GM18951 (cell line): ENCODE results near the gene NUP98.

Experiments
- POLR2A ChIP-seq: IDR thresholded peaks from 4 replicates; pipeline ENCODE4 v1.6.1; 2011; ENCODE audit warnings: mild to moderate bottlenecking; ENCODE audit not compliant: insufficient read length, insufficient read depth; ENCODE audit errors: extremely low read depth
- in situ Hi-C: fragments of 300-500 bp; cut with MboI; formaldehyde crosslinking; loops from one replicate; pipeline ENCODE4 v1.12.0; 2022; ENCODE audit warnings: low sequenced_read_pairs, mixed read lengths, inconsistent platforms; ENCODE audit not compliant: unreplicated experiment

The NUP98 gene

GRCh38 chr11:3833449-3833848, 36.1 kb upstream of the NUP98 start:
- TF ChIP-seq POLR2A: no peak
- in situ Hi-C loops: no loop called here

- in situ Hi-C loops: no loop called here
- TF ChIP-seq POLR2A: no peak
These were observed 35.5 kb upstream of the NUP98 start for GRCh38 chr11:3832816-3833215.

- no peak for TF ChIP-seq POLR2A
- in situ Hi-C loops: no loop called here
These were observed 34.3 kb upstream of the NUP98 start for GRCh38 chr11:3831378-3832239.

- TF ChIP-seq POLR2A: no peak
- in situ Hi-C loops: no loop called here
These were observed 33.4 kb upstream of the NUP98 start for GRCh38 chr11:3830730-3831129.

- no peak for TF ChIP-seq POLR2A
These were observed 32.7 kb upstream of the NUP98 start for GRCh38 chr11:3830088-3830487.

GRCh38 chr11:3827434-3828186, 30.3 kb upstream of the NUP98 start:
- in situ Hi-C loops: no loop called here
- TF ChIP-seq POLR2A: no peak

More at GRCh38 chr11:3830088-3830487, 32.7 kb upstream of the NUP98 start:
- in situ Hi-C loops: no loop called here

GRCh38 chr11:3826721-3827120, 29.4 kb upstream of the NUP98 start:
- in situ Hi-C loops: no loop called here
- no peak for TF ChIP-seq POLR2A

- TF ChIP-seq POLR2A: no peak
- in situ Hi-C loops: no loop called here
These were observed 28.3 kb upstream of the NUP98 start for GRCh38 chr11:3825473-3826154.

- in situ Hi-C loops: no loop called here
These were observed 27.5 kb upstream of the NUP98 start for GRCh38 chr11:3824714-3825472.

GRCh38 chr11:3823762-3824506, 26.6 kb upstream of the NUP98 start:
- TF ChIP-seq POLR2A: peak; percentile 11
- in situ Hi-C loops: no loop called here

More at GRCh38 chr11:3824714-3825472, 27.5 kb upstream of the NUP98 start:
- no peak for TF ChIP-seq POLR2A

- in situ Hi-C loops: no loop called here
- TF ChIP-seq POLR2A: no peak
These were observed 25.9 kb upstream of the NUP98 start for GRCh38 chr11:3823303-3823702.

GRCh38 chr11:3822312-3822711, 25.0 kb upstream of the NUP98 start:
- in situ Hi-C loops: no loop called here
- TF ChIP-seq POLR2A: no peak

- in situ Hi-C loops: no loop called here
These were observed 23.6 kb upstream of the NUP98 start for GRCh38 chr11:3820971-3821370.

More at GRCh38 chr11:3820971-3821370, 23.6 kb upstream of the NUP98 start:
- no peak for TF ChIP-seq POLR2A
